Psoas muscle (tissue), 8 donors: Measurements from ENCODE around the gene UBE2E1. TPM values are rescaled to one million over a fixed set of nuclear protein-coding genes. Genes with fewer than 3 reads are reported as not detected.

Source experiments
- ATAC-seq, 4 donors: fragments of 200-7000 bp; cut with Tn5 transposase; one replicate each; pipeline ENCODE4 v1.9.1; 2020; ENCODE audit warnings: moderate library complexity in 3 of 4, mild to moderate bottlenecking in 2 of 4
- DNase-seq, 2 donors: peaks; one replicate each; pipeline ENCODE4 v3.0.0-alpha.2; 2020
- H3K27ac ChIP-seq: fragments of 200-600 bp; one replicate; pipeline ENCODE4 v1.8.0; 2022
- H3K27me3 ChIP-seq, 3 donors: fragments of 200-600 bp in 1 of 3; one replicate each; pipeline versions ENCODE4 v1.6.1 to v1.8.0; 2013 to 2022; ENCODE audit warnings: low read length in 2 of 3, mild to moderate bottlenecking in 2 of 3, moderate library complexity in 1 of 3; ENCODE audit not compliant: insufficient read depth in 3 of 3
- H3K36me3 ChIP-seq, 2 donors: fragments of 200-600 bp in 1 of 2; one replicate each; pipeline versions ENCODE4 v1.6.1 to v1.8.0; 2013 to 2022; ENCODE audit warnings: low read depth in 1 of 2, mild to moderate bottlenecking in 1 of 2, moderate library complexity in 1 of 2; ENCODE audit not compliant: insufficient read depth in 1 of 2
- H3K4me1 ChIP-seq: fragments of 200-600 bp; one replicate; pipeline ENCODE4 v1.8.0; 2022
- H3K4me3 ChIP-seq: fragments of 200-600 bp; one replicate; pipeline ENCODE4 v1.8.0; 2022; ENCODE audit warnings: mild to moderate bottlenecking
- H3K9me3 ChIP-seq: fragments of 200-600 bp; one replicate; pipeline ENCODE4 v1.8.0; 2022
- WGBS, 3 donors: extraction: QIAGEN DNeasy Blood & Tissue Kit; methylation state at CpG; one replicate each; pipeline versions ENCODE4 v1.1.6 to v1.1.7; 2013; 5-methylcytosine and 5-hydroxymethylcytosine counted together
- intact Hi-C, 2 donors: fragments of 100-400 bp; cut with DNase I; formaldehyde crosslinking; loops; one replicate each; pipeline versions ENCODE4 v1.11.0 to v1.14.2; 2022
- polyA plus RNA-seq, 3 donors: library from polyadenylated mRNA; stranded (reverse); fragments of 200-250 nt; gene quantifications; one replicate each; pipeline ENCODE4 v1.2.3, GENCODE V29; 2013
- total RNA-seq, 4 donors: library from RNA; stranded (reverse); fragmentation: NEBNext Ultra II Directional in 2 of 4; extraction: Animal tissue kit (Norgen Biotek cat#: 25700) in 2 of 4; gene quantifications; one replicate each; pipeline versions ENCODE4 v1.2.1 to v1.2.4, GENCODE V29; 2021 to 2023
- TF ChIP-seq, protein P1 (sequence below): fragments of 200-600 bp; IDR thresholded peaks from one replicate; pipeline ENCODE4 v1.8.0; 2022; ENCODE audit warnings: antibody characterized with exemption
- donor health status: healthy with polysubstance abuse.
- donor health status: DM: no; HTN: no; CAD: no; lungs with moderate emphysema.
- donor health status: Bipolar disorder and iron deficiency.
- donor health status: healthy.
- donor health status: DM: yes; HTN: yes; CAD: no.
- donor health status: DM: no; HTN: no; CAD: no.
- donor health status: DM: no; HTN: no; CAD: no.
- donor health status: DM: yes; HTN: yes; CAD: no.

UBE2E1 gene
- total and polyA plus RNA-seq, 7 donors: 54.1 to 112 (median 85.9) TPM

- Histone ChIP-seq H3K4me1 (peaks cover 38% of the 10 kb centered on the region), H3K36me3 (no peaks in the 10 kb centered on the region), H3K9me3 (no peaks in the 10 kb centered on the region), H3K27me3 (no peaks in the 10 kb centered on the region), H3K27ac (no peak overlapping the region), H3K4me3 (no peak overlapping the region)
- 35 to 49% (median 39%) methylated on average over 5 of the region's 5 CpGs for WGBS, 3 donors
- intact Hi-C loops: no loop called here
- ATAC-seq: peak; percentile 33 to 69 (median 60)
- TF ChIP-seq, protein P1, sequence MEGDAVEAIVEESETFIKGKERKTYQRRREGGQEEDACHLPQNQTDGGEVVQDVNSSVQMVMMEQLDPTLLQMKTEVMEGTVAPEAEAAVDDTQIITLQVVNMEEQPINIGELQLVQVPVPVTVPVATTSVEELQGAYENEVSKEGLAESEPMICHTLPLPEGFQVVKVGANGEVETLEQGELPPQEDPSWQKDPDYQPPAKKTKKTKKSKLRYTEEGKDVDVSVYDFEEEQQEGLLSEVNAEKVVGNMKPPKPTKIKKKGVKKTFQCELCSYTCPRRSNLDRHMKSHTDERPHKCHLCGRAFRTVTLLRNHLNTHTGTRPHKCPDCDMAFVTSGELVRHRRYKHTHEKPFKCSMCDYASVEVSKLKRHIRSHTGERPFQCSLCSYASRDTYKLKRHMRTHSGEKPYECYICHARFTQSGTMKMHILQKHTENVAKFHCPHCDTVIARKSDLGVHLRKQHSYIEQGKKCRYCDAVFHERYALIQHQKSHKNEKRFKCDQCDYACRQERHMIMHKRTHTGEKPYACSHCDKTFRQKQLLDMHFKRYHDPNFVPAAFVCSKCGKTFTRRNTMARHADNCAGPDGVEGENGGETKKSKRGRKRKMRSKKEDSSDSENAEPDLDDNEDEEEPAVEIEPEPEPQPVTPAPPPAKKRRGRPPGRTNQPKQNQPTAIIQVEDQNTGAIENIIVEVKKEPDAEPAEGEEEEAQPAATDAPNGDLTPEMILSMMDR: no peak
- no peak for DNase-seq
Observed at GRCh38 chr3:23819599-23820360, 14.0 kb downstream of the UBE2E1 start.

DNA sequence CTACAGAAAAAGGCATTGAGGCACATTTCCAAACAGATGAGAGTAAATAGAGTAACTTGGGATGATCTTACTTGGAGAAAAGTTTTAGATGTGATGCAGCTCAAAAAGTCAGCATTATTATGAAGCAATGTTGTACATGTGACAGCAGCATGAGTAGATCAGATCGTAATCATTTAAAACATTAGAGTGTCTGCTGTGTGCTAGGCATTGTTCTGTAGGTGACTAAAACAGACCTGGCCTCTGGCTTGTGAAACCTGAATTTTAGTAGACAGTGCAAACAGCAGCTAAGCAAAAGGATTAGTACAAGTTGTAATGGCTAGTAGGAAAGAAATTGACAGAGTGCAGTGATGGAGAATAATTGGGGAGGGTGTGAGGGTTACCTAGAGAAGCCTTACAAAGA is 15.1 kb downstream of the UBE2E1 start:
- Histone ChIP-seq H3K4me3 (no peak overlapping the region), H3K36me3 (no peaks in the 10 kb centered on the region), H3K27me3 (no peaks in the 10 kb centered on the region), H3K9me3 (no peaks in the 10 kb centered on the region), H3K4me1 (peaks cover 35% of the 10 kb centered on the region), H3K27ac (no peak overlapping the region)
- intact Hi-C loops: no loop called here
- ATAC-seq (no peak), DNase-seq (no peak)
- 99 to 100% (median 100%) methylated on average over 1 of the region's 1 CpG for WGBS, 3 donors
- TF ChIP-seq, protein P1: no peak

DNA sequence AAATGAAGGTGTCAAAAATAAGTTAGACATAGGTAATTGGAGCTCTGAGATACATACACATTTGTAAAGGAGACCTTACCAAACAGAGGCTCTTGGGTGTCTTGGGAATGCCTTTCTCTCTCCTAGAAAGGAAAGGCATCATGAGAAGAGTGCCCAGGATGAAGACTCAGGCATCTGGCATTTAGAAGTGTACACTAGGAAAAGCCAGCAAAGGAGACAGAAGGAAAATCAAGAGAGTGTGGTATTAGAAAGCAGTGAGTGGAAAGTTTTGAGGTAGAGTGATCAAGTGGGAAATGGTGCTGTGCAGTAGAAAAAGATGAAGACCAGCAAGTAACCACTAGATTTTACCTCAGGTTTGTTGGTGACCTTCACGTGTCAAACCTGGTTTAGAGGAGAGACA is 16.1 kb downstream of the UBE2E1 start:
- ATAC-seq (peak in 1 of 4 donors; percentile 10), DNase-seq (no peak)
- TF ChIP-seq, protein P1: no peak
- 84 to 100% (median 88%) methylated on average over 1 of the region's 1 CpG for WGBS, 3 donors
- no peaks in the 10 kb centered on the region for H3K36me3 ChIP-seq
- H3K4me3 ChIP-seq: no peak overlapping the region
- H3K27me3 ChIP-seq: no peaks in the 10 kb centered on the region
- intact Hi-C loops: no loop called here
- peaks cover 44% of the 10 kb centered on the region for H3K4me1 ChIP-seq
- no peaks in the 10 kb centered on the region for H3K9me3 ChIP-seq
- H3K27ac ChIP-seq: no peak overlapping the region

GRCh38 chr3:23822559-23822958 is 16.8 kb downstream of the UBE2E1 start:
- DNase-seq: no peak
- peaks cover 51% of the 10 kb centered on the region for H3K4me1 ChIP-seq
- intact Hi-C loops: no loop called here

More at GRCh38 chr3:23822559-23822958, 16.8 kb downstream of the UBE2E1 start:
- Histone ChIP-seq H3K27ac (no peak overlapping the region), H3K4me3 (no peak overlapping the region), H3K9me3 (no peaks in the 10 kb centered on the region), H3K36me3 (no peaks in the 10 kb centered on the region), H3K27me3 (no peaks in the 10 kb centered on the region)
- ATAC-seq: no peak
- TF ChIP-seq, protein P1: no peak
- 84 to 93% (median 88%) methylated on average over 7 of the region's 7 CpGs for WGBS, 3 donors
